ENCODE results near the gene GPC2.
A peak's percentile ranks its signal among the peaks of the same experiment; 100 is the strongest.

GRCh38 chr7:100219271-100219737 is 42.1 kb upstream of the GPC2 start:
- TF ChIP-seq POLR2A (IDR thresholded peaks at IDR 0.05; ENCODE audit: low read depth, low read length) (peak; percentile 17; the same call in 1 of the 2 replicates), POLR2AphosphoS5 (IDR thresholded peaks at IDR 0.05; ENCODE audit: low read depth, low read length) (no peak), TAF1 (IDR thresholded peaks at IDR 0.05; ENCODE audit: low read depth, low read length) (no peak)
